22Rv1 (cell line): ENCODE results near the gene CDC6.

Experiments used
- H3K27ac ChIP-seq: fragments of 450-650 bp; 2 replicates; pipeline ENCODE4 v1.5.1; 2017
- CTCF ChIP-seq: fragments of 450-650 bp; IDR thresholded peaks from 2 replicates; pipeline ENCODE4 v1.5.1; 2017; ENCODE audit warnings: mild to moderate bottlenecking
- ZFX ChIP-seq: fragments of 450-650 bp; IDR thresholded peaks from 2 replicates; pipeline ENCODE4 v1.6.1; 2017; ENCODE audit warnings: antibody characterized with exemption, borderline replicate concordance

Gene CDC6

GRCh38 chr17:40287494-40288369 is at the start of gene CDC6:
TSS of gene CDC6 (plus strand) at chr17:40287879. CDS start at chr17:40289421, 1,542 bp downstream.
- TF ChIP-seq ZFX (no peak), CTCF (no peak)
- peak within 1 kb of the TSS; percentile 94 for H3K27ac ChIP-seq

- no peak for TF ChIP-seq CTCF
- TF ChIP-seq ZFX, result no peak
- H3K27ac ChIP-seq, result no peak overlapping the region
Measured at GRCh38 chr17:40241252-40241834, 46.3 kb upstream of the CDC6 start.

GRCh38 chr17:40242774-40243173 is 44.9 kb upstream of the CDC6 start:
- H3K27ac ChIP-seq, result no peak overlapping the region
- TF ChIP-seq ZFX (no peak), CTCF (no peak)

- no peak for TF ChIP-seq CTCF
- TF ChIP-seq ZFX, result no peak
- H3K27ac ChIP-seq, result no peak overlapping the region
Measured at GRCh38 chr17:40243761-40244160, 43.9 kb upstream of the CDC6 start.

GRCh38 chr17:40244255-40244654 is 43.4 kb upstream of the CDC6 start:
- no peak overlapping the region for H3K27ac ChIP-seq
- TF ChIP-seq CTCF (no peak), ZFX (no peak)

GRCh38 chr17:40247926-40248495 is 39.7 kb upstream of the CDC6 start:
- H3K27ac ChIP-seq, result no peak overlapping the region
- TF ChIP-seq ZFX, result no peak
- TF ChIP-seq CTCF, result no peak

GRCh38 chr17:40248507-40248906 is 39.2 kb upstream of the CDC6 start:
- no peak overlapping the region for H3K27ac ChIP-seq
- no peak for TF ChIP-seq ZFX
- no peak for TF ChIP-seq CTCF
